A549 (cell line): ENCODE data around the gene PHPT1.

Source experiments
- CEBPB ChIP-seq, 2 experiments: fragments of >200 bp in 1 of 2; sonication (Bioruptor Twin) in 1 of 2; formaldehyde crosslinking in 1 of 2; IDR thresholded peaks; 2 replicates each; pipeline ENCODE4 v1.6.1; 2012 to 2016
- CHD2 ChIP-seq: fragments of 150-350 bp; IDR thresholded peaks from 2 replicates; pipeline ENCODE4 v1.6.1; 2014; ENCODE audit warnings: low read length; ENCODE audit not compliant: partially characterized antibody
- CTCF ChIP-seq: fragments of >200 bp; sonication (Bioruptor Twin); formaldehyde crosslinking; IDR thresholded peaks from 3 replicates; pipeline ENCODE4 v1.5.1; 2016
- EP300 ChIP-seq, 2 experiments: fragments of >200 bp; sonication (Bioruptor Twin); formaldehyde crosslinking; IDR thresholded peaks; 2 replicates in 1 of 2; 3 replicates in 1 of 2; pipeline ENCODE4 v1.6.1; 2016 to 2017
- NFE2L2 ChIP-seq: fragments of 150-350 bp; conservative IDR thresholded peaks from 2 replicates; pipeline ENCODE4 v1.6.1; 2014; ENCODE audit warnings: low read length
- PHF8 ChIP-seq: fragments of 200-600 bp; sonication (generic); IDR thresholded peaks from 2 replicates; pipeline ENCODE4 v1.6.1; 2016; ENCODE audit warnings: low read depth, mild to moderate bottlenecking, antibody characterized with exemption, moderate library complexity, borderline replicate concordance
- POLR2A ChIP-seq: IDR thresholded peaks from 2 replicates; pipeline ENCODE4 v1.6.1; 2012; ENCODE audit warnings: mild to moderate bottlenecking, low read length
- RAD21 ChIP-seq, 2 experiments: fragments of >200 bp in 1 of 2; sonication (Bioruptor Twin) in 1 of 2; formaldehyde crosslinking in 1 of 2; IDR thresholded peaks in 1 of 2; conservative IDR thresholded peaks in 1 of 2; 2 replicates in 1 of 2; 3 replicates in 1 of 2; pipeline ENCODE4 v1.6.1; 2012 to 2018; ENCODE audit warnings: inconsistent platforms in 1 of 2
- REST ChIP-seq: fragments of 200-600 bp; sonication (generic); IDR thresholded peaks from 2 replicates; pipeline ENCODE4 v1.6.1; 2016; ENCODE audit warnings: antibody characterized with exemption, mild to moderate bottlenecking, moderate library complexity
- USF2 ChIP-seq: fragments of 450-650 bp; IDR thresholded peaks from 2 replicates; pipeline ENCODE4 v1.6.1; 2014; ENCODE audit warnings: antibody characterized with exemption

- TF ChIP-seq CTCF: no peak
- no peak for TF ChIP-seq PHF8
- no peak for TF ChIP-seq EP300 (IDR thresholded peaks at IDR 0.05)
- TF ChIP-seq RAD21 (conservative IDR thresholded peaks at IDR 0.05 in 1 of 2, IDR thresholded peaks at IDR 0.05 in 1 of 2): no peak
- no peak for TF ChIP-seq REST
- TF ChIP-seq POLR2A: no peak; the same call in 1 of the 2 replicates
- TF ChIP-seq NFE2L2: no peak
- no peak for TF ChIP-seq USF2
- no peak for TF ChIP-seq CHD2
- no peak for TF ChIP-seq CEBPB (IDR thresholded peaks at IDR 0.05)
These were observed 10.6 kb upstream of the PHPT1 start for GRCh38 chr9:136838314-136839228.
